WTC11 (cell line): ENCODE measurements around the gene DAPK1. TPM values are rescaled to one million over a fixed set of nuclear protein-coding genes. Genes with fewer than 3 reads are reported as not detected.
A peak's percentile ranks its signal among the peaks of the same experiment; 100 is the strongest.

Experiments used
- ATAC-seq: fragments of 200-7000 bp; cut with Tn5 transposase; 2 replicates; pipeline ENCODE4 v1.10.0; 2021; ENCODE audit warnings: mild to moderate bottlenecking, moderate library complexity
- CTCF ChIA-PET: fragments of 300-600 bp; sonication (Branson Sonifier 250); formaldehyde crosslinking; loops from one replicate; lab custom pipeline; 2021; ENCODE audit warnings: antibody characterized with exemption; lab: Charles Lee
- POLR2A ChIA-PET: fragments of 350-600 bp; sonication (Branson Sonifier 250); formaldehyde crosslinking; loops from one replicate; lab custom pipeline; 2021; ENCODE audit warnings: antibody characterized with exemption; lab: Charles Lee
- DNase-seq: peaks from one replicate; pipeline ENCODE4 v3.0.0; 2021; ENCODE audit warnings: low spot score
- H3K27ac Mint-ChIP-seq: 2 replicates; pipeline ENCODE4 v1.8.0; 2021; ENCODE audit warnings: mixed read lengths
- H3K27me3 Mint-ChIP-seq: 2 replicates; pipeline ENCODE4 v1.8.0; 2021; ENCODE audit warnings: low read depth, mild to moderate bottlenecking, moderate library complexity, mixed read lengths
- H3K36me3 Mint-ChIP-seq: 2 replicates; pipeline ENCODE4 v1.8.0; 2021; ENCODE audit warnings: mixed read lengths
- H3K4me1 Mint-ChIP-seq: 2 replicates; pipeline ENCODE4 v1.8.0; 2022; ENCODE audit warnings: mixed read lengths
- H3K4me3 Mint-ChIP-seq: 2 replicates; pipeline ENCODE4 v1.8.0; 2021; ENCODE audit warnings: mild to moderate bottlenecking, moderate library complexity, mixed read lengths
- H3K9me3 Mint-ChIP-seq: 2 replicates; pipeline ENCODE4 v1.8.0; 2021; ENCODE audit warnings: mixed read lengths
- CREM ChIP-seq: sonication (generic); formaldehyde crosslinking; IDR thresholded peaks from 2 replicates; pipeline ENCODE4 v1.8.1; 2022; ENCODE audit warnings: mild to moderate bottlenecking, missing genetic modification reagents, moderate library complexity
- ELF4 ChIP-seq: sonication (generic); formaldehyde crosslinking; IDR thresholded peaks from 2 replicates; pipeline ENCODE4 v1.8.1; 2022; ENCODE audit warnings: low read depth, mild to moderate bottlenecking, moderate library complexity, missing genetic modification reagents
- ESRRA ChIP-seq: sonication (generic); formaldehyde crosslinking; IDR thresholded peaks from 2 replicates; pipeline ENCODE4 v1.8.1; 2022; ENCODE audit warnings: mild to moderate bottlenecking, missing genetic modification reagents, borderline replicate concordance
- FOXK1 ChIP-seq: sonication (generic); formaldehyde crosslinking; IDR thresholded peaks from 2 replicates; pipeline ENCODE4 v1.8.0; 2022; ENCODE audit warnings: mild to moderate bottlenecking, moderate library complexity, missing genetic modification reagents
- FOXP4 ChIP-seq: sonication (generic); formaldehyde crosslinking; IDR thresholded peaks from 2 replicates; pipeline ENCODE4 v1.8.0; 2022; ENCODE audit warnings: mild to moderate bottlenecking, missing genetic modification reagents
- NFE2L1 ChIP-seq: sonication (generic); formaldehyde crosslinking; IDR thresholded peaks from 2 replicates; pipeline ENCODE4 v1.8.1; 2023; ENCODE audit warnings: missing genetic modification reagents
- OVOL2 ChIP-seq: fragments of 250-450 bp; sonication (Bioruptor Pico); IDR thresholded peaks from 2 replicates; pipeline ENCODE4 v1.9.0; 2021; ENCODE audit warnings: mild to moderate bottlenecking, borderline replicate concordance
- TP53 ChIP-seq: sonication (generic); formaldehyde crosslinking; IDR thresholded peaks from 2 replicates; pipeline ENCODE4 v1.8.1; 2023; ENCODE audit warnings: mild to moderate bottlenecking, missing genetic modification reagents
- USF2 ChIP-seq: sonication (generic); formaldehyde crosslinking; IDR thresholded peaks from 2 replicates; pipeline ENCODE4 v1.8.1; 2023; ENCODE audit warnings: mild to moderate bottlenecking, missing genetic modification reagents, moderate library complexity
- ZNF263 ChIP-seq: sonication (generic); formaldehyde crosslinking; IDR thresholded peaks from 2 replicates; pipeline ENCODE4 v1.8.1; 2022; ENCODE audit warnings: low read depth, mild to moderate bottlenecking, moderate library complexity, missing genetic modification reagents
- ZNF317 ChIP-seq: sonication (generic); formaldehyde crosslinking; IDR thresholded peaks from 2 replicates; pipeline ENCODE4 v1.8.1; 2023; ENCODE audit warnings: low read depth, mild to moderate bottlenecking, moderate library complexity, missing genetic modification reagents, borderline replicate concordance
- ZNF532 ChIP-seq: fragments of 250-450 bp; sonication (Bioruptor Pico); IDR thresholded peaks from 2 replicates; pipeline ENCODE4 v1.9.0; 2021; ENCODE audit warnings: mild to moderate bottlenecking, borderline replicate concordance
- total RNA-seq: library from RNA; stranded (reverse); gene quantifications from 3 replicates; pipeline ENCODE4 v1.2.3, GENCODE V29; 2021
- TF ChIP-seq, protein P1 (sequence below): fragments of 250-450 bp; sonication (Bioruptor Pico); IDR thresholded peaks from 2 replicates; pipeline ENCODE4 v1.9.0; 2021; ENCODE audit warnings: moderate library complexity, mild to moderate bottlenecking, inconsistent platforms, borderline replicate concordance
- TF ChIP-seq, protein P2 (sequence below): fragments of 250-450 bp; sonication (Bioruptor Pico); IDR thresholded peaks from 2 replicates; pipeline ENCODE4 v1.9.0; 2021; ENCODE audit warnings: mild to moderate bottlenecking
- TF ChIP-seq, protein P3 (sequence below): fragments of 250-450 bp; sonication (Bioruptor Pico); IDR thresholded peaks from 2 replicates; pipeline ENCODE4 v1.9.0; 2021; ENCODE audit warnings: mild to moderate bottlenecking

DAPK1 gene
- total RNA-seq, 1 experiment from 2014 or later, result 129 TPM

DNA sequence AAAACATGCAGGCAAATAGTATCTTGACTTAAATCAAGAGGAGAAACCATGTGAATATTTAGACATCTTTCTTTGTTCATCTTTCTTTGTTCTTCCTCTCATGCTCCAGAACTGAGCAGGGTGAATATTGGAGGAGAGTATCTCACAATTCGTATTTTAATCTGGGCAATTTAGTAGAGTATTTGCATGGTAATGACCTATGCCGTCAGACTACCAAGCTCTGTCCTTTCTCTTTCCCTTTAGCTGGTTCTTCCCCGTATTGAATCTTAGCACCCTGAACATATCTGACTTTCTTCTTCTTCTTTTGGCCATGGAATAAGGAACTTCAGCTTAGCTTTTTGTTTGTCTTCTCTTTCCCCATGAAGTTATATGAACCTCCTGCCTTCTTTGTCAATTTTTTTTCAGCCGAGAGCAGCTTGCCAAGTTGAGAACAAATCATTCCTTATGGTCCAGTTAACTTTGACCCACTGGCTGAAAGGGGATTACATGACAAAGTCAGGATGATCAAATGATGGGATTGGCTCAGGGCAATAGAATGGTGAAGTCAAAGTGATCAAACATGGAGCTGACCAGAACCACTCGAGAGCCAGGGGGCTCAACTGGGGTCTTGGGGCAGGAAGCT lies 95.8 kb downstream of the DAPK1 start:
- peak overlapping the region; percentile 26 for H3K27ac Mint-ChIP-seq

More for the DNA sequence above, 95.8 kb downstream of the DAPK1 start:
- DNase-seq, result no peak
- H3K9me3 Mint-ChIP-seq, result no peaks in the 10 kb centered on the region
- CTCF ChIA-PET, result interaction anchor here (0.8 to 1.0 kb wide), 4 partner anchors 8 to 330 kb away, joined by 3 read pairs; no protein-coding TSS in a partner anchor
- no peak overlapping the region for H3K4me3 Mint-ChIP-seq
- peak; percentile 31 for ATAC-seq
- no peaks in the 10 kb centered on the region for H3K36me3 Mint-ChIP-seq
- no peaks in the 10 kb centered on the region for H3K27me3 Mint-ChIP-seq
- TF ChIP-seq ELF4 (no peak), NFE2L1 (CRISPR knock-in tag) (no peak), FOXP4 (CRISPR knock-in tag) (no peak), ESRRA (no peak), ZNF263 (CRISPR knock-in tag) (no peak), OVOL2 (CRISPR knock-in tag) (no peak), ZNF317 (CRISPR knock-in tag) (no peak), FOXK1 (CRISPR knock-in tag) (no peak), ZNF532 (CRISPR knock-in tag) (no peak), TP53 (no peak), CREM (no peak), USF2 (no peak)
- TF ChIP-seq, protein P1, sequence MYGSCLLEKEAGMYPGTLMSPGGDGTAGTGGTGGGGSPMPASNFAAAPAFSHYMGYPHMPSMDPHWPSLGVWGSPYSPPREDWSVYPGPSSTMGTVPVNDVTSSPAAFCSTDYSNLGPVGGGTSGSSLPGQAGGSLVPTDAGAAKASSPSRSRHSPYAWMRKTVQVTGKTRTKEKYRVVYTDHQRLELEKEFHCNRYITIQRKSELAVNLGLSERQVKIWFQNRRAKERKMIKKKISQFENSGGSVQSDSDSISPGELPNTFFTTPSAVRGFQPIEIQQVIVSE, result no peak
- TF ChIP-seq, protein P2, sequence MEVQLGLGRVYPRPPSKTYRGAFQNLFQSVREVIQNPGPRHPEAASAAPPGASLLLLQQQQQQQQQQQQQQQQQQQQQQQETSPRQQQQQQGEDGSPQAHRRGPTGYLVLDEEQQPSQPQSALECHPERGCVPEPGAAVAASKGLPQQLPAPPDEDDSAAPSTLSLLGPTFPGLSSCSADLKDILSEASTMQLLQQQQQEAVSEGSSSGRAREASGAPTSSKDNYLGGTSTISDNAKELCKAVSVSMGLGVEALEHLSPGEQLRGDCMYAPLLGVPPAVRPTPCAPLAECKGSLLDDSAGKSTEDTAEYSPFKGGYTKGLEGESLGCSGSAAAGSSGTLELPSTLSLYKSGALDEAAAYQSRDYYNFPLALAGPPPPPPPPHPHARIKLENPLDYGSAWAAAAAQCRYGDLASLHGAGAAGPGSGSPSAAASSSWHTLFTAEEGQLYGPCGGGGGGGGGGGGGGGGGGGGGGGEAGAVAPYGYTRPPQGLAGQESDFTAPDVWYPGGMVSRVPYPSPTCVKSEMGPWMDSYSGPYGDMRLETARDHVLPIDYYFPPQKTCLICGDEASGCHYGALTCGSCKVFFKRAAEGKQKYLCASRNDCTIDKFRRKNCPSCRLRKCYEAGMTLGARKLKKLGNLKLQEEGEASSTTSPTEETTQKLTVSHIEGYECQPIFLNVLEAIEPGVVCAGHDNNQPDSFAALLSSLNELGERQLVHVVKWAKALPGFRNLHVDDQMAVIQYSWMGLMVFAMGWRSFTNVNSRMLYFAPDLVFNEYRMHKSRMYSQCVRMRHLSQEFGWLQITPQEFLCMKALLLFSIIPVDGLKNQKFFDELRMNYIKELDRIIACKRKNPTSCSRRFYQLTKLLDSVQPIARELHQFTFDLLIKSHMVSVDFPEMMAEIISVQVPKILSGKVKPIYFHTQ (CRISPR knock-in tag), result no peak
- TF ChIP-seq, protein P3, sequence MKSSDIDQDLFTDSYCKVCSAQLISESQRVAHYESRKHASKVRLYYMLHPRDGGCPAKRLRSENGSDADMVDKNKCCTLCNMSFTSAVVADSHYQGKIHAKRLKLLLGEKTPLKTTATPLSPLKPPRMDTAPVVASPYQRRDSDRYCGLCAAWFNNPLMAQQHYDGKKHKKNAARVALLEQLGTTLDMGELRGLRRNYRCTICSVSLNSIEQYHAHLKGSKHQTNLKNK (CRISPR knock-in tag), result no peak
- H3K4me1 Mint-ChIP-seq, result peaks cover 59% of the 10 kb centered on the region
- POLR2A ChIA-PET, result no interaction called here
